WTC11 (cell line): Measurements from ENCODE around the gene TMEM175. TPM values are rescaled to one million over a fixed set of nuclear protein-coding genes. Genes with fewer than 3 reads are reported as not detected.

Experiments used
- ATAC-seq: fragments of 200-7000 bp; cut with Tn5 transposase; 2 replicates; pipeline ENCODE4 v1.10.0; 2021; ENCODE audit warnings: mild to moderate bottlenecking, moderate library complexity
- CTCF ChIA-PET: fragments of 300-600 bp; sonication (Branson Sonifier 250); formaldehyde crosslinking; loops from one replicate; lab custom pipeline; 2021; ENCODE audit warnings: antibody characterized with exemption; lab: Charles Lee
- POLR2A ChIA-PET: fragments of 350-600 bp; sonication (Branson Sonifier 250); formaldehyde crosslinking; loops from one replicate; lab custom pipeline; 2021; ENCODE audit warnings: antibody characterized with exemption; lab: Charles Lee
- DNase-seq: peaks from one replicate; pipeline ENCODE4 v3.0.0; 2021; ENCODE audit warnings: low spot score
- H3K27ac Mint-ChIP-seq: 2 replicates; pipeline ENCODE4 v1.8.0; 2021; ENCODE audit warnings: mixed read lengths
- H3K27me3 Mint-ChIP-seq: 2 replicates; pipeline ENCODE4 v1.8.0; 2021; ENCODE audit warnings: low read depth, mild to moderate bottlenecking, moderate library complexity, mixed read lengths
- H3K36me3 Mint-ChIP-seq: 2 replicates; pipeline ENCODE4 v1.8.0; 2021; ENCODE audit warnings: mixed read lengths
- H3K4me1 Mint-ChIP-seq: 2 replicates; pipeline ENCODE4 v1.8.0; 2022; ENCODE audit warnings: mixed read lengths
- H3K4me3 Mint-ChIP-seq: 2 replicates; pipeline ENCODE4 v1.8.0; 2021; ENCODE audit warnings: mild to moderate bottlenecking, moderate library complexity, mixed read lengths
- H3K9me3 Mint-ChIP-seq: 2 replicates; pipeline ENCODE4 v1.8.0; 2021; ENCODE audit warnings: mixed read lengths
- ATF1 ChIP-seq: sonication (generic); formaldehyde crosslinking; IDR thresholded peaks from 2 replicates; pipeline ENCODE4 v1.8.1; 2023; ENCODE audit warnings: mild to moderate bottlenecking, moderate library complexity, missing genetic modification reagents
- ESRRA ChIP-seq: sonication (generic); formaldehyde crosslinking; IDR thresholded peaks from 2 replicates; pipeline ENCODE4 v1.8.1; 2022; ENCODE audit warnings: mild to moderate bottlenecking, missing genetic modification reagents, borderline replicate concordance
- GRHL2 ChIP-seq: fragments of 250-450 bp; sonication (Bioruptor Pico); IDR thresholded peaks from 2 replicates; pipeline ENCODE4 v1.8.0; 2022; ENCODE audit warnings: mild to moderate bottlenecking, moderate library complexity; ENCODE audit not compliant: insufficient replicate concordance, severe bottlenecking
- KAT7 ChIP-seq: sonication (generic); formaldehyde crosslinking; IDR thresholded peaks from 2 replicates; pipeline ENCODE4 v1.8.1; 2023; ENCODE audit warnings: missing genetic modification reagents, mild to moderate bottlenecking, borderline replicate concordance
- MYBL2 ChIP-seq: sonication (generic); formaldehyde crosslinking; IDR thresholded peaks from 2 replicates; pipeline ENCODE4 v1.8.1; 2023; ENCODE audit warnings: mild to moderate bottlenecking, moderate library complexity, missing genetic modification reagents
- NFE2L1 ChIP-seq: sonication (generic); formaldehyde crosslinking; IDR thresholded peaks from 2 replicates; pipeline ENCODE4 v1.8.1; 2023; ENCODE audit warnings: missing genetic modification reagents
- NR3C1 ChIP-seq: sonication (generic); formaldehyde crosslinking; conservative IDR thresholded peaks from 2 replicates; pipeline ENCODE4 v1.8.1; 2023; ENCODE audit warnings: low read depth, mild to moderate bottlenecking, missing genetic modification reagents
- SMAD3 ChIP-seq: sonication (generic); formaldehyde crosslinking; IDR thresholded peaks from 2 replicates; pipeline ENCODE4 v1.8.0; 2022; ENCODE audit warnings: missing genetic modification reagents, mild to moderate bottlenecking, borderline replicate concordance
- ZNF317 ChIP-seq: sonication (generic); formaldehyde crosslinking; IDR thresholded peaks from 2 replicates; pipeline ENCODE4 v1.8.1; 2023; ENCODE audit warnings: low read depth, mild to moderate bottlenecking, moderate library complexity, missing genetic modification reagents, borderline replicate concordance
- ZNF396 ChIP-seq: fragments of 250-450 bp; sonication (Bioruptor Pico); IDR thresholded peaks from 2 replicates; pipeline ENCODE4 v1.8.0; 2021; ENCODE audit warnings: mild to moderate bottlenecking, moderate library complexity, borderline replicate concordance
- total RNA-seq: library from RNA; stranded (reverse); gene quantifications from 3 replicates; pipeline ENCODE4 v1.2.3, GENCODE V29; 2021
- TF ChIP-seq, protein P1 (sequence below): fragments of 250-450 bp; sonication (Bioruptor Pico); IDR thresholded peaks from 2 replicates; pipeline ENCODE4 v1.9.0; 2021; ENCODE audit warnings: moderate library complexity, mild to moderate bottlenecking, inconsistent platforms, borderline replicate concordance
- TF ChIP-seq, protein P2 (sequence below): sonication (generic); formaldehyde crosslinking; IDR thresholded peaks from 2 replicates; pipeline ENCODE4 v1.8.0; 2023; ENCODE audit warnings: missing genetic modification reagents, mild to moderate bottlenecking, borderline replicate concordance
- TF ChIP-seq, protein P3 (sequence below): fragments of 250-450 bp; sonication (Bioruptor Pico); IDR thresholded peaks from 2 replicates; pipeline ENCODE4 v1.9.0; 2021; ENCODE audit warnings: mild to moderate bottlenecking, borderline replicate concordance
- TF ChIP-seq, protein P4 (sequence below): sonication (generic); formaldehyde crosslinking; IDR thresholded peaks from 2 replicates; pipeline ENCODE4 v1.8.1; 2022; ENCODE audit warnings: low read depth, missing genetic modification reagents, borderline replicate concordance

Gene TMEM175
- total RNA-seq, 1 experiment from 2014 or later, result 9.2 TPM

DNA sequence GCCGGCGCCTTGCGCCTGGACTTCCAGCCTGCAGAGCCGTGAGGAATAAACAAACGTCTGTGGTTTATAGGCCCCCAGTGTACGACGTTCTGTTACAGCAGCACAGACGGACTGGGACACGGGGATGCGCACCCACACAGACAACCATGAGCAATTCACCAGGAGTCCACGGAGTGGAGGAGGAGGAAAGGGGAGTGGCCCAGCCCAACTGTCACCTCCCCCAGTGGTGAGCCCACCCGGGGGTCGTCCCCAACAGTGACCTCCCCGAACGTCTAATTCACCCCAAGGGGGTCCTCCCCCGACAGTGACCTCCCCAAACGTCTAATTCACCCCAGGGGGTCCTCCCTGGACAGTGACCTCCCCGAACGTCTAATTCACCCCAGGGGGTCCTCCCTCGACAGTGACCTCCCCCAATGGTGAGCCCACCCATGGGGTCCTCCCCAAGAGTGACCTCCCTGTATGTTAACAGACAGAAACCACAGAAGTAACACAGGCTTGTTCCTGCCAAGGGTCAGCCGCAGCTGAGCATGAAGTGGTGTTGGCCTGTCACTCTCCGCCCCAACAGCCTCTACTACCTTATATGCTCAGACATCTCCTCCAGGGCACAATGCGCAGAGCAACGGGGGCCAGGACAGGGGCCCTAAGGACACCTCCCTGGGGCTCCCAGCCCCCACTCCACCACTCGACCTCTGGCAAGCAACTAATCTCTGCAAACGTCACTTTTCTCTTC lies 6.3 kb upstream of the TMEM175 start:
- no peak for ATAC-seq
- DNase-seq, result no peak
- Mint-ChIP-seq H3K4me1 (peaks cover 24% of the 10 kb centered on the region), H3K27ac (peak overlapping the region; percentile 93), H3K36me3 (no peaks in the 10 kb centered on the region), H3K4me3 (no peak overlapping the region), H3K27me3 (no peaks in the 10 kb centered on the region), H3K9me3 (no peaks in the 10 kb centered on the region)
- TF ChIP-seq, protein P1, sequence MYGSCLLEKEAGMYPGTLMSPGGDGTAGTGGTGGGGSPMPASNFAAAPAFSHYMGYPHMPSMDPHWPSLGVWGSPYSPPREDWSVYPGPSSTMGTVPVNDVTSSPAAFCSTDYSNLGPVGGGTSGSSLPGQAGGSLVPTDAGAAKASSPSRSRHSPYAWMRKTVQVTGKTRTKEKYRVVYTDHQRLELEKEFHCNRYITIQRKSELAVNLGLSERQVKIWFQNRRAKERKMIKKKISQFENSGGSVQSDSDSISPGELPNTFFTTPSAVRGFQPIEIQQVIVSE (CRISPR knock-in tag), result no peak
- no peak for TF ChIP-seq ZNF396
- no peak for TF ChIP-seq ZNF317 (CRISPR knock-in tag)
- no peak for TF ChIP-seq MYBL2
- no peak for TF ChIP-seq GRHL2 (CRISPR knock-in tag)
- no peak for TF ChIP-seq KAT7 (CRISPR knock-in tag)
- no peak for TF ChIP-seq ATF1 (CRISPR knock-in tag)
- TF ChIP-seq, protein P2, sequence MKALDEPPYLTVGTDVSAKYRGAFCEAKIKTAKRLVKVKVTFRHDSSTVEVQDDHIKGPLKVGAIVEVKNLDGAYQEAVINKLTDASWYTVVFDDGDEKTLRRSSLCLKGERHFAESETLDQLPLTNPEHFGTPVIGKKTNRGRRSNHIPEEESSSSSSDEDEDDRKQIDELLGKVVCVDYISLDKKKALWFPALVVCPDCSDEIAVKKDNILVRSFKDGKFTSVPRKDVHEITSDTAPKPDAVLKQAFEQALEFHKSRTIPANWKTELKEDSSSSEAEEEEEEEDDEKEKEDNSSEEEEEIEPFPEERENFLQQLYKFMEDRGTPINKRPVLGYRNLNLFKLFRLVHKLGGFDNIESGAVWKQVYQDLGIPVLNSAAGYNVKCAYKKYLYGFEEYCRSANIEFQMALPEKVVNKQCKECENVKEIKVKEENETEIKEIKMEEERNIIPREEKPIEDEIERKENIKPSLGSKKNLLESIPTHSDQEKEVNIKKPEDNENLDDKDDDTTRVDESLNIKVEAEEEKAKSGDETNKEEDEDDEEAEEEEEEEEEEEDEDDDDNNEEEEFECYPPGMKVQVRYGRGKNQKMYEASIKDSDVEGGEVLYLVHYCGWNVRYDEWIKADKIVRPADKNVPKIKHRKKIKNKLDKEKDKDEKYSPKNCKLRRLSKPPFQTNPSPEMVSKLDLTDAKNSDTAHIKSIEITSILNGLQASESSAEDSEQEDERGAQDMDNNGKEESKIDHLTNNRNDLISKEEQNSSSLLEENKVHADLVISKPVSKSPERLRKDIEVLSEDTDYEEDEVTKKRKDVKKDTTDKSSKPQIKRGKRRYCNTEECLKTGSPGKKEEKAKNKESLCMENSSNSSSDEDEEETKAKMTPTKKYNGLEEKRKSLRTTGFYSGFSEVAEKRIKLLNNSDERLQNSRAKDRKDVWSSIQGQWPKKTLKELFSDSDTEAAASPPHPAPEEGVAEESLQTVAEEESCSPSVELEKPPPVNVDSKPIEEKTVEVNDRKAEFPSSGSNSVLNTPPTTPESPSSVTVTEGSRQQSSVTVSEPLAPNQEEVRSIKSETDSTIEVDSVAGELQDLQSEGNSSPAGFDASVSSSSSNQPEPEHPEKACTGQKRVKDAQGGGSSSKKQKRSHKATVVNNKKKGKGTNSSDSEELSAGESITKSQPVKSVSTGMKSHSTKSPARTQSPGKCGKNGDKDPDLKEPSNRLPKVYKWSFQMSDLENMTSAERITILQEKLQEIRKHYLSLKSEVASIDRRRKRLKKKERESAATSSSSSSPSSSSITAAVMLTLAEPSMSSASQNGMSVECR (CRISPR knock-in tag), result no peak
- TF ChIP-seq NR3C1, result no peak
- TF ChIP-seq ESRRA, result no peak
- TF ChIP-seq, protein P3, sequence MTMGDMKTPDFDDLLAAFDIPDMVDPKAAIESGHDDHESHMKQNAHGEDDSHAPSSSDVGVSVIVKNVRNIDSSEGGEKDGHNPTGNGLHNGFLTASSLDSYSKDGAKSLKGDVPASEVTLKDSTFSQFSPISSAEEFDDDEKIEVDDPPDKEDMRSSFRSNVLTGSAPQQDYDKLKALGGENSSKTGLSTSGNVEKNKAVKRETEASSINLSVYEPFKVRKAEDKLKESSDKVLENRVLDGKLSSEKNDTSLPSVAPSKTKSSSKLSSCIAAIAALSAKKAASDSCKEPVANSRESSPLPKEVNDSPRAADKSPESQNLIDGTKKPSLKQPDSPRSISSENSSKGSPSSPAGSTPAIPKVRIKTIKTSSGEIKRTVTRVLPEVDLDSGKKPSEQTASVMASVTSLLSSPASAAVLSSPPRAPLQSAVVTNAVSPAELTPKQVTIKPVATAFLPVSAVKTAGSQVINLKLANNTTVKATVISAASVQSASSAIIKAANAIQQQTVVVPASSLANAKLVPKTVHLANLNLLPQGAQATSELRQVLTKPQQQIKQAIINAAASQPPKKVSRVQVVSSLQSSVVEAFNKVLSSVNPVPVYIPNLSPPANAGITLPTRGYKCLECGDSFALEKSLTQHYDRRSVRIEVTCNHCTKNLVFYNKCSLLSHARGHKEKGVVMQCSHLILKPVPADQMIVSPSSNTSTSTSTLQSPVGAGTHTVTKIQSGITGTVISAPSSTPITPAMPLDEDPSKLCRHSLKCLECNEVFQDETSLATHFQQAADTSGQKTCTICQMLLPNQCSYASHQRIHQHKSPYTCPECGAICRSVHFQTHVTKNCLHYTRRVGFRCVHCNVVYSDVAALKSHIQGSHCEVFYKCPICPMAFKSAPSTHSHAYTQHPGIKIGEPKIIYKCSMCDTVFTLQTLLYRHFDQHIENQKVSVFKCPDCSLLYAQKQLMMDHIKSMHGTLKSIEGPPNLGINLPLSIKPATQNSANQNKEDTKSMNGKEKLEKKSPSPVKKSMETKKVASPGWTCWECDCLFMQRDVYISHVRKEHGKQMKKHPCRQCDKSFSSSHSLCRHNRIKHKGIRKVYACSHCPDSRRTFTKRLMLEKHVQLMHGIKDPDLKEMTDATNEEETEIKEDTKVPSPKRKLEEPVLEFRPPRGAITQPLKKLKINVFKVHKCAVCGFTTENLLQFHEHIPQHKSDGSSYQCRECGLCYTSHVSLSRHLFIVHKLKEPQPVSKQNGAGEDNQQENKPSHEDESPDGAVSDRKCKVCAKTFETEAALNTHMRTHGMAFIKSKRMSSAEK (CRISPR knock-in tag), result no peak
- TF ChIP-seq NFE2L1 (CRISPR knock-in tag), result no peak
- TF ChIP-seq SMAD3, result no peak
- TF ChIP-seq, protein P4, sequence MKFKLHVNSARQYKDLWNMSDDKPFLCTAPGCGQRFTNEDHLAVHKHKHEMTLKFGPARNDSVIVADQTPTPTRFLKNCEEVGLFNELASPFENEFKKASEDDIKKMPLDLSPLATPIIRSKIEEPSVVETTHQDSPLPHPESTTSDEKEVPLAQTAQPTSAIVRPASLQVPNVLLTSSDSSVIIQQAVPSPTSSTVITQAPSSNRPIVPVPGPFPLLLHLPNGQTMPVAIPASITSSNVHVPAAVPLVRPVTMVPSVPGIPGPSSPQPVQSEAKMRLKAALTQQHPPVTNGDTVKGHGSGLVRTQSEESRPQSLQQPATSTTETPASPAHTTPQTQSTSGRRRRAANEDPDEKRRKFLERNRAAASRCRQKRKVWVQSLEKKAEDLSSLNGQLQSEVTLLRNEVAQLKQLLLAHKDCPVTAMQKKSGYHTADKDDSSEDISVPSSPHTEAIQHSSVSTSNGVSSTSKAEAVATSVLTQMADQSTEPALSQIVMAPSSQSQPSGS (CRISPR knock-in tag), result no peak
- ChIA-PET POLR2A (interaction anchor here (0.5 kb wide), 1 partner anchor 11 kb away, joined by 3 read pairs; no protein-coding TSS in a partner anchor), CTCF (interaction anchor here (0.6 to 1.7 kb wide), 15 partner anchors 16 to 242 kb away, joined by 3 to 9 read pairs (median 3); partner anchors contain the start of genes FGFRL1 and IDUA)
